ENCODE measurements around the gene LY9.
"Not testable (repeated sequence)": the region's sequence is repeated elsewhere in the genome, so short reads cannot be mapped to it uniquely, and the experiment has no call there.

The LY9 gene

DNA sequence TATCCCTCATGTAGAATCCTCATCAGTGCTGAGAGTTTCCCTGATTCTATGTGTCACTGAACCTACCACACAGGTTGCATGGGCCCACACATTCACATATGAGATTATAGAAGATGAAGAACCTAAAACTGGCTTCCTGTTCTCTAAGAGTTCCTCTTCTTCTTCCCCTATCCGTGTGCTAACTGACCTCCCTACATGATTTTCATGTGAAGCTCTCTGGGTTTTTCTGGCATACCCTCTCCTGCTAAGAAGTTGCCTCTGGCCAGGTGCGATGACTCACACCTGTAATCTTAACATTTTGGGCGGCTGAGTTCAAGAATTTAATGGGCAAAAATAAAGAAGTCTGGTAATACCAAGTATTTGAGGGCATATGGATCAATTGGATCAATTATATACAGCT lies 72.2 kb downstream of the LY9 start:
- no peak for DNase-seq

DNA sequence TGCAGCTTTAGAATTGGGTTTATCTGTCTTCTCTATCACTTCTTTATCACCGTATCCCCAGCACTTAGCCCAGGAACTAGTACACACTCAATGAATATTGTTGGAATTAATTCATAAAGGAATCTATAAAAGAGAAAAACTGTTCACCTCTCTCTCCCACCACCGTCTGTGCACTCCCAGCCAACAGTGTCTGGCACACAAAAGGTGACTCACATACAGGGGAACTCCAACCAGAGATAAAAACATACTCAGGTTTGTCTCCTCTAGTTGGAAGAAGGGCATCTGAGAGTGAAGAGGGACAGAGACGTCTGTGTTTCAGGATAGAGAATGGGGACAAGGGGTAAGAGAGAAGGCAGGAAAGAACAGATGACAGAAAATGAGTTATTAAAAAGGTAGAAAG lies 79.0 kb downstream of the LY9 start:
- DNase-seq: no peak

DNA sequence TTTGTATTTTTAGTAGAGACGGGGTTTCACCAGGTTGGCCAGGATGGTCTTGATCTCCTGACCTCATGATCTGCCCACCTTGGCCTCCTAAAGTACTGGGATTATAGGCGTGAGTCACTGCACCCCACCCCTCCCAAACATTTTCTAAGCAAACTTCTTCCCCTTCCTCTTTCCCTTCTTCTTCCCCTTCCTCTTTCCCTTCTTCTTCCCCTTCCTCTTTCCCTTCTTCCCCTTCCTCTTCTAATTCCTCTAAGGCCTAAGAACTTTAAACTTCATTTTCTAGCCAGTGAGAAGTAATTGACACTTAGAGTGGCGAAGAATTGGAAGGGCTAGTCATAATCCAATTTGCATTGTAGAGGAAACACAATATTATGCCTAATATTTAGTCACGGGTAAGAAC lies 79.6 kb downstream of the LY9 start:
- not testable (repeated sequence) for DNase-seq

DNA sequence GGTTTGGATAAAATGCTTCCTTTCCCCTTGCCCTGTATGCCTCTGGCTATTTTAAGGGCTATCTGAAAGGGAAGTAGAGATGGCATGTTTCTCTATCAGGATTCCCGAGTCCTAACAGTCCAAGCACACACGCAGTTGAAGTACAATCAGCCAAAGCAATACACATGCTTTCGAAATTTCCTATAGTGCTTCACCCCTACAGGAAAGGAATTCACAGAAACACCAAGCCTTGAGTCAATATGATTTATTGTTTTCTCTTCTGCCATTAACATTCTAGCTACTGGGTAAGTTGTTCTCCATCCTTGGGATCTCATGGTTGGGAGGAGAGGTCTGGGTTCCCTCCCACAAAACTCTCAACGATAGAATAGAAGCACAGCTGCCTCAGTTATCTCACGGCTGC lies 80.3 kb downstream of the LY9 start:
- no peak for DNase-seq

DNA sequence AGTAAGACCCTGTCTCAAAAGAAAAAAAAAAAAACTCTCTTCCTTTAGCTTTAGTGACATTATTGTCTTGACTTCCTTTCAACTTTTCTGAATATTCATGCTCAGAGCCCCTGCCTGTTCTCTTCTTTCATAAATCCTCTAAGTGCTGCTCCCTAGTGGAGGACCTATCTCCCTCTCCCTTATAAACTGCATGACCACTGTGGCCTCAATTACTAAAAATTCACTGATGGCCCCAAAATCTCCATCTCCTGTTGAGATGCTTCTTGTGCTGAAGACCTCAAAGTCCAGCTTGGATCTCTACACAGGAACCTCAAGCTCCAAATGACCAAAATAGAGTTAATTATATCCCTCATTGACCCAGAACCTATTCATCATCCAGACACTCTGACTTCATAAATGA lies 81.2 kb downstream of the LY9 start:
- DNase-seq: no peak

All from CD4-positive, alpha-beta T cell treated with Interleukin-15 for 1 hour (primary cell).